ENCODE measurements around the gene NDRG4.

The NDRG4 gene, protein sequence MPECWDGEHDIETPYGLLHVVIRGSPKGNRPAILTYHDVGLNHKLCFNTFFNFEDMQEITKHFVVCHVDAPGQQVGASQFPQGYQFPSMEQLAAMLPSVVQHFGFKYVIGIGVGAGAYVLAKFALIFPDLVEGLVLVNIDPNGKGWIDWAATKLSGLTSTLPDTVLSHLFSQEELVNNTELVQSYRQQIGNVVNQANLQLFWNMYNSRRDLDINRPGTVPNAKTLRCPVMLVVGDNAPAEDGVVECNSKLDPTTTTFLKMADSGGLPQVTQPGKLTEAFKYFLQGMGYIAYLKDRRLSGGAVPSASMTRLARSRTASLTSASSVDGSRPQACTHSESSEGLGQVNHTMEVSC

DNA sequence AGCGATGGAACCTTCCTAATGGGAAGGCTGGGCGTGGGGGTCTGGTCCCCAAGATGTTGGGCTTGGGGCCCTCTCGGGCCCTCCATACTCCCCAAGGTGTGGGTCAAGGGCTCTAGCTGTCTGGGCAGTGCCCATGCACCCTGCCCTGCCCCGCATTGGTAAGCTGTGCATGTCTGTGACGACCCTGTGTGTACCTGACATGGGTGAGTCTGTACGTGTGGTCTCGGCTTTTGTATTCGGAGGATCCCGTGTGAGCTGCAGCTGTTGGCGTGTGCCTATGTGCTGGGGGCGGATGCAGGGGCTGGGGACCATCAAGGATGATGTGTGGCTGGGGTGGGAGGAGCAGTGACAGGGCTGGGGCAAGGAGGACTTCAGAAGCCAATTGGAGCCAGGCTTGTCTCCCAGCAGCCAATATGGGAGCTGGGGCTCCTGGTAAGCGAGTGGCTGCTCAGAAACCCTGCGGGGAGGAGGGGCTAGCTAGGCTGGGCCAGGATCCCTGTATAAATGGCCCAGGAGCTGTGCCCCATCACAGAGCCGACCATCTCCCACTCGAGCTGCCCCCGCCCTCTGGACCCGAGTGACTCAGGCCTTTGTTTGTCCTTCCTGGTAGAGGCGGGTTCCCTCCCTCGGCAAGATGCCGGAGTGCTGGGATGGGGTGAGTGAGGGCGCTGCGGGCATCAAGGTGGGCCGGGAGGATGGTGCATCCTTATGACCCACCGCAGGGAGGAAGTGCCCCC is at the start of gene NDRG4:
Gene NDRG4, plus strand, starts transcription at position 529 of the 737 bp plus-strand sequence. Its CDS starts 106 bp downstream, at position 635.
- DNase-seq, result no peak

DNA sequence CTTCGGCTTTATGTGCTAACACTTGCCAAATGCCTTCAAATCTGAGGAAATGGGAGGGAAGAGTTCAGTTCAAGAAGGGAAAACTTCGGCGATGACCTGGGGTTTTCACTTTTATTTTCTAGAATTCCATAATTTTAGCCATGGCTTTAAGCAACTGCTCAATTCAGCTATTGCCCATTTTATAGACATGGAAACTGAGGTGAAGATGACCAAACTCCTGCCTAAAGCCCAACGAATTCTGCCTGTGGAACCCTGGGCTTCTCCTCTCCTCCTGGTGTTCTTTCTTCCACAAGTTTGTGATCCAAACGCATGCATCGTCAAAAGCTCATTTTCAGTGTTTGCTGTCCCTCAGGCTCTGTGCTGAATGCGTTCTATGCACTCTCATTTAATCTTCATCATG is 49.4 kb upstream of the NDRG4 start:
- DNase-seq, result no peak

DNA sequence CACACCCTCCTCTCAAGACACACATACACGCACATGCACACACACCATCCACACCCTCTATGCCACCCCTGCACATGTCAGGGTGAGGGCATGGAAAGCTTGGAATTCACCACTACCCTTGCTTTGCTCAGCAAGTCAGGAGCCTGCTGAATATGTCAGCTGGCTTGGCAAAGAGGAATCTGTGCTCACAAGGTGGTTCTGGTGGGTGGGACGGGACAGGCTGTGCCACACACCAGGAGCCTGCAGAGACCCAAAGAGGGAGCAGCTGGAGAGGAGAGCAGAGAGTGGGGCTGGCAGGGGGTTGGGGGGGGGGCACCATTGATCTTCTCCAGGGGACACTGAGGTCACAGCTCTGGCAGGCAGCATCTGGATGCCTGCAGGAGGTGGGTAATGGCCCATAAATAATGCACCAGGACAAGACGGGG is 48.7 kb upstream of the NDRG4 start:
- no peak for DNase-seq

DNA sequence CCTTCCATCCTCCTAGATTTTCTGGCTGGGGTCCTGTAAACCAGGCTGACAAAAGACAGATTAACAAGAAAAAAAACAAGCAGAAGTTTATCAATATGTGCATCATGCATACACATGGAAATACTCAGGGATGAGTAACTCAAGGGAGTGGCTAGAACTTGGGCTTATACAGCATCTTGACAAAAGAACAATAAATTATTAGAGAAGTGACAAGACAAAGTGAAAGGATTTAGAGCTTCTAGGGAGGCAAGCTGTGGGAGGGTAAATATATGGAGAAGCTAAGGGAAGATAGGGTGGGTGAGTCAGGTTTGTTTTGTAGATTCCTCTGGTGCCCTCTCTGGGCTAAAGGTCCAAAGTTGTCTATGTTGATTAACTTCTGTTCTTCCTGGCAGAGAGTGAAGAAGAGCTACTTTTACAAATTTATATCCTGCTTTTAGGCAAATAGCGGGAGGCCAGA is 48.0 kb upstream of the NDRG4 start:
- DNase-seq, result no peak

DNA sequence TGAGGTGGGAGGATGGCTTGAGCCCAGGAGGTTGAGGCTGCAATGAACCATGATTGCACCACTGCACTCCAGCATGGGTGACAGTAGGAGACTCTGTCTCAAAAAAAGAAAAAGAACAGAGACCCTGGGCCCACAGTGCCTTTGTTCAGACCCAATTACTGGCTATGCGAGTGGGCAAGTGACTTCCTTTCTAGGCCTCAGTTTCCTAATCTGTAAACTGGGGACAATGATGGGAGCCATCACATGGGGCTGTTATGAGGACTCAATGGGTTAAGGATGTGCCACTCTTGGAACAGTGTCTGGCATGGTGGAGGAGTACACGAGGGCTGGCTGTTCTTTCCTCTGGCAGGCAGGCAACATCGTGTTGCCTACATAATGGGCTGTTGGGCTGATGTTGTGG is 47.3 kb upstream of the NDRG4 start:
- no peak for DNase-seq

DNA sequence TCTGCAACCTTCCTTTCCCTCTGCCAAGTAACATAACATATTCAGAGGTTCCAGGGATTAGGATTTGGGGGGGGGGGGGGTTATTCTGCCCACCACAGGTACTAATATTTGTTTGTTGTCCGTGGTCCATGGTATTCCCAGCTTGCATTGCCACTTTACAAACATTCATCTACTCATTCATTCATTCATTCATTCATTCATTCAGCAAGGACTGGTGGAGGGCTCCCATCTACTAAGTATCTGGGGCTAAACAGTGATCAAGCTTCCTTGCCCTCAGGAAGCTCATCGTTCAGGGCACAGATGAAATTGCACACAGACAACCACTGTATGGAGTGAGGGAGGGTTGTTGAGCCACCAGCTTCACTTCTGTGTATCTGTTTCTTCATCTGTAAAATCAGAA is 45.8 kb upstream of the NDRG4 start:
- DNase-seq, result no peak

DNA sequence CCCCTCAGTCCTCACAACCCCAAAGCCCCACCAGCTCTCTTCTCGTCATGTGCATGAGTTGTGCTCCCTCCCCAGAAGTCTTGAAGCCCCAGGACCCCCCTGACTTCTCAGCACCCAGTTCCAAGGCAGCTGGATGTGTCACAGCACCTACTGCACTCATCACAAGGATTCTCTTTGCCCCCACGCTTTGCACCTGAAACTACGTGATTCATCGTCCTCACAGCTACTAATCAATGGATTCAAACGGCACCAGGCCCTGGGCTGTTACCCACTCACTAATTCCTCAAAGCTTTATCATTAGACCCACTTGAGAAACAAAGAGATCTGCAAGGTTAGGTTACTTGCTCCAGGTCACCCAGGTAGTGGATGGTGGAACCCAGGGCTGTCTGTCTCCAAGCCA is 45.1 kb upstream of the NDRG4 start:
- DNase-seq, result no peak

DNA sequence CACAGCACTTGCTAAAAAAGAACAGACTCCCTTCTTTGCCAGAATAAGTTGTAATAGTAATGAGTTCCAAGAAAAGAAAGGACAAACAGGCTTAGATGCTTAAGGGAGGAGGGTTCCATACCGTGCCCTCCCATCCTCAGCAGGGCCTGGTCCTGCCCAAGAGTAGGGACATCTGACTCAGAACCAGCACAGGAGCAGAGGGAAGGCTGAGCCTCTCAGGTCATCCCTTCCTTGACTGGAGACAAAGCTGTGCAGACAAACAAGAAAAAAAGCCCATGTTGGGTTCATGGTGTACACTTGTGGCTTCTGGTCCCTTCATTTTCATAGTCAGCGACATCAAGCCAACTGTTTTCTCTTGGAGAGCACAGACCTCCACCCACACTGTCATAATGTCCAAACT is 44.2 kb upstream of the NDRG4 start:
- no peak for DNase-seq

DNA sequence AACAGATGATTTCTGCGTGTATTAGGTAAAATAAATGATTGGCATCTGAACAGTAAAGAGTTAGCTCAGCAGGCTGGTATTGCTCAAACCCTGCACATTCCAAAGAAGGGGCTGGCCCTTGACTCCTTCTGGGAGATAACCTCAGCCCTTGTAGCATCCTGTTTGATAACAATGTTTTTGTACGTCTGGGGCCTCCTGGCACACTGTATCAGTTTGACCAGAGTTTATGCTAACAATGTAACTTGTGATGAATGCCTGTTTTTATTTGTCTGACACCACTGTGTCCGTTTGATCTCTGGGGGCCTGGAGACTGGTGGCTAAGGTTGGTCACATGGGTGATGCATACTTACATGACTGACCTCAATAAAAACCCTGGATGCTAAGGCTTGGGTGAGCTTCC is 43.8 kb upstream of the NDRG4 start:
- DNase-seq, result no peak

DNA sequence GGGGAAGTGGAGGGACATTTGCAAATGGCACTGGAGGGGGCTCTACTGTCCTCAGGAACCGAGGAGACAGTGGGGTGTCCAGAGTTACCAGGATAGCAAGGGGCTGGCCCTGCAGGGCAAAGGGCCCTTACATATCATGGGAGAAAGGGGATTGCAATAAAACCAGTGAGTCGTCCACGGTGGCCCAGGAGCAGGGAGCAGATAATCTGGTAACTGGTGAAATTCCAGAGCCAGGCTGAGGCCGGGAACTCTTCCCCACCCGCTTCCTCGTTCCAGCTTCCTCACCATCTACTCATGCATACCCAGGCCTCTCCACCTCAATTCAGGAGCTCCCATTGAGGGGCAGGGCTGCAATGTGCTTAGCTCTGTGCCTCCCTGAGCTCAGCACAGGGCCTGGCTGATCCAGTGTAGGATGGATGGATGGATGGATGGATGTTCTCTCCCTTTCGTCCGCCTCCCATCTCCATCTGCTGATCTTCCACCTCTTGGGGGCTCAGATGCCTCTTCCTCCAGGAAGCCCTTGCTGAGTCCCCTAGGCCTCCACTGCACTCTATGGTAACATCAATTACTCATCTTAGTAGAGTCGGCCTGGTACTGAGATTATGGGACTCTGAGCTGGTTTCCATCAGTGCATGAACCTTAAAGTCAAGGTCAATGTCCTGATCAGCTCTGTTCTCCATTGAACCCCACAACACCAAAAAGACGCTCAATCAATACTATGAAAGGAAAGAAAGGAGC is 41.2 kb upstream of the NDRG4 start:
- DNase-seq, result no peak

DNA sequence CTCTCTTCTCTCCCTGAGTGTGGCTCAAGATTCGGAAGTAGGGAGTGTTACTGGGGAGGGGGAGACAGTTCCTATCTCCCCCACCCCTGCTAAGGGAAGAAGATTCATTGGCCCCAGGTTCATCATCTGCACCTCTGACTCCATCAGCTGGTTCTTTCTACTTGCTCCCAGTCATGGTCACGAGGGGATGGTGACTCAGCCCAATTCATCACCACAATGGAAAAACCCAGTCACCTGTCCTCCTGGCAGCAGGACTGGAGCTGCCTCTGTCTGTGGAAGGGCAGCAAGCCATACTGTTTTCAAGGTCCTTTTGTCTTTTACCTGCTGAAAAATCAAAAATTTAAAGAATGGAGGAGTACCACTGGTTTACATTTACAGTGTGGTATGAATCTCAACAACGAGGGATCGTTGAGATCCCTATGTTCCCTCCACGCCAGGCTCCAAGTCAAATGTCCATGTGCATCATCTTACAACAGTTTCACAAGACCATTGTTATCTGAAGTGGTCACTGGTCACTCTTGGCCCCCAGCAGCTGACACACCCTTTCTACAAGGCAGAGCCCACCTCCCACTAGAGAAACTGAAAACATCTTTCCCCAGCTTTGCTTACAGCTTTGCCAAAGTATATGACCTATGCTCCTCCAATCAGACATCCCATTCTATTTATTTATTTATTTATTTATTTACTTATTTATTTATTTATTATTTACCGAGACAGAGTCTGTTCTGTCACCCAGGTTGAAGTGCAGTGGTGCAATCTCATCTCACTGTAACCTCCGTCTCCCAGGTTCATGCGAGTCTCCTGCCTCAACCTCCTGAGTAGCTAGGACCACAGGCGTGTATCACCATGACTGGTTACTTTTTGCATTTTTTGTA is 40.4 kb upstream of the NDRG4 start:
- peak; percentile 33 for DNase-seq

DNA sequence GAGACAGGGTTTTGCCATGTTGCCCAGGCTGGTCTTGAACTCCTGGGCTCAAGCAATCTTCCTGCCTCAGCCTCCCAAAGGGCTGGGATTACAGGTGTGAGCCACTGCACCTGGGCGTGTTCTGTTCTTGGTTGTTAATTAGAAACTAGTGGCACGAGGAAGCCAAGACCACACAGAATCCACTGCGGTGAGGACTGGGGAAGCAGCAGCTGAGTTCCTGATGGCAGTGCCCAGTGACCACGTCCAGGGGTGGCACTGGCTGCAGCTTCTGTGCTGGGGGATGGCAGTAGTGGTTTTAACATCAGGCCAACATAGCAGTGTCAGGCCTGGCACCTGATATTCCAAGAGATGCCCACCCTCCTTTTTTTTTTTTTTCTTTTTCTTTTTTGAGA is 39.7 kb upstream of the NDRG4 start:
- no peak for DNase-seq

DNA sequence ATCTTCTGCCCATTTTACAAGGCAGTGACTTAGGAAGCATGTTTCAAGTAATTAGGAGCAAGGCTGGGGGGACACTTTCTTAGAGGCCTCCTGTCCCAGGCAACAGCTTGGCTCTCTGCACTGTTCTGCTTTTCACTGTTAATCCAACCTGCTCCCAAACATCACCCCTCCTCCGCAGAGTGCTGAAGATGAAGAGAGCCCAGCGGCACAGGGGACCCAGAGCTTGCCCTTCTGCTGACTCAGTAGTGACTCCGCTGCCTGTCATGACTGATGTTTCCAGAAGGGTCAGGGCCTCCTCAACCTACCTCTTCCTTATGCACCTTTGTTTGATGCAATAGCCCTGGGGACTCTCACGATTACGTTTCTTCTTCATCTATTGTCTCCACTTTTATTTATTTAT is 38.9 kb upstream of the NDRG4 start:
- DNase-seq, result no peak

DNA sequence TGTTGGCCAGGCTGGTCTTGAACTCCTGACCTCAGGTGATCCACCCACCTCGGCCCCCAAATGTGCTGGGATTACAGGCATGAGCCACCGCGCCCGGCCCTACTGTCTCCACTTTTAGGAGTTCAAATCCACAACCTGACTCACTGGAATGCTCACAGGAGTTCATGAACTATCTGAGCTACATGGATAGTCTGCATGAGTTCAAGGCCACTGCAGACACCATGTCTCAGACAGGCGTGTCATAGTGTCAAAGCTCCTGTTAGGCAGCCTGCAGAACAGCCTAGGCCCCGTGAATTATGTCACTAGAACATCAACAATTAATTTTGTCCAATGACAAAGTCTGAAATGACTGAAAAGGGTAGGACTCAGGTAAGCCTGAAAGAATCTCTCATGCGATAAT is 38.3 kb upstream of the NDRG4 start:
- no peak for DNase-seq

DNA sequence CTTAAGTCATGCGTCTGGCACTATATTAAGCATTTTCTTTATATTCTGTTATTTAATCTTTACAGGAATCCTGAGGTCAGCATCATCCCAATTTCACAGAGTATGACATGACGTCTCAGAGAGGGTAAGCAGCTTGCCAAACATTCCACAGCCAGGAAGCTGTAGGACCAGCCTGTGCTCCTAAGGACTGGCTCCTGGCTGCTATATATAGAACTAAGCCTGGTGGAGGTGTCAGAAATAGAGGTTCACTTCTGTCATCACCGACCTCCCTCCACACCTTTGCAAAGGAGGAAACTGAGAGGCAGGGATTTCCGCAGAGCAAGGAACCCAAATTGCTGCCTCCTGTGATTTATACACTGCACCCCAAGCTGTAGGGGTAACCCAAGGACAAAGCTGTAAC is 37.9 kb upstream of the NDRG4 start:
- no peak for DNase-seq

DNA sequence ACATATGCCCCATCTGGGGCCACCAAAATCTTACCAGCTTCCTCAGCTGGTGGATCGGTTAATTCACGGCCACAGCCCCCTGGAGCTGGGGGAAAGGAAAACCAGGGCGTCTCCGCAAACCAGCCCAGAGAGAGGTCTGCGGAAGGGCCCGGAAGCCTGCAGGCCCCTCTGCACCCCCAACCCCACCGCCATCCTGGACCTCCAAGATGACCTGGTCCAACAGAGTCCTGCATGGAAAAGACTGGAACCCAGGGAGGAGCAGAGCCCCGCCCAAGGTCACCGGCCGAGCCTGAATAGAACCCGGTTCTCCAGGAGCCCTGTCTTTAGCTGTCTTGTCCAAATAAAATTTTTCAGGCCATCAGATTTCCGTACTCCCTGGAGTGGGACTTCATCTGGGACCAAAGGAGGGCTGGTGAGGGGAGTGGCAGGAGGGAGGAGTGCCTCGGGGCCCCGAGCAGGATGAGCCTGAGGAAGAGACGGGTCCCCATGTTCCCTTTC is 37.4 kb upstream of the NDRG4 start:
- no peak for DNase-seq

DNA sequence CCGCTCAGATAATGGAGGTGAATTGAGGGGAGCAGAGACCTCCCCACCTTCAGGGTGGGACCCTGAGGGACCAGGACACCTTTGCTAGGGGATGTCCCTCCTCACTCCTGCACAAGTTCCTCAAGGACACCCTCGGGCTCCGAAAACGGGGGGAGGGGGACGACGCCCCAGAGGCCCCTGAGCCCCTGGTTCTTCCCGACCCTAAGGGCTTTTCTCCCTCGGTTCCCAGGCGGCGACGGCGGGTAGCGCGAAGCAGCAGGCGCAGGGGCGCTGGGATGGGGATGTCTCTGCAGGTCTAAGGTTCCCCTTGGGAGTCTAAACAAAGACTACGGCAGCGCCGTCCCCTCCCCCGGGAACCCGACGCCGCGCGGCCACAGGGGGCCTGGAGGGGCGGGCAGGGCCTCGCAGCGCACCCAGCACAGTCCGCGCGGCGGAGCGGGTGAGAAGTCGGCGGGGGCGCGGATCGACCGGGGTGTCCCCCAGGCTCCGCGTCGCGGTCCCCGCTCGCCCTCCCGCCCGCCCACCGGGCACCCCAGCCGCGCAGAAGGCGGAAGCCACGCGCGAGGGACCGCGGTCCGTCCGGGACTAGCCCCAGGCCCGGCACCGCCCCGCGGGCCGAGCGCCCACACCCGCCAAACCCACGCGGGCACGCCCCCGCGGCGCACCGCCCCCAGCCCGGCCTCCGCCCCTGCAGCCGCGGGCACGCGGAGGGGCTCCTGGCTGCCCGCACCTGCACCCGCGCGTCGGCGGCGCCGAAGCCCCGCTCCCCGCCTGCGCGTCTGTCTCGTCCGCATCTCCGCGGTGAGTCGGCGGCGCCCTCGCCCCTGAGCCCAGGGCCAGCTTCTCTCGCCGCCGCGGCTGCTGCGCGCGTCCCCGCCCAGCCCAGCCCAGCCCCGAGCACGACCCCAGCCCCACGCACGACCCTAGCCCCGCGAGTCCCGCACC is 36.7 kb upstream of the NDRG4 start:
- no peak for DNase-seq

DNA sequence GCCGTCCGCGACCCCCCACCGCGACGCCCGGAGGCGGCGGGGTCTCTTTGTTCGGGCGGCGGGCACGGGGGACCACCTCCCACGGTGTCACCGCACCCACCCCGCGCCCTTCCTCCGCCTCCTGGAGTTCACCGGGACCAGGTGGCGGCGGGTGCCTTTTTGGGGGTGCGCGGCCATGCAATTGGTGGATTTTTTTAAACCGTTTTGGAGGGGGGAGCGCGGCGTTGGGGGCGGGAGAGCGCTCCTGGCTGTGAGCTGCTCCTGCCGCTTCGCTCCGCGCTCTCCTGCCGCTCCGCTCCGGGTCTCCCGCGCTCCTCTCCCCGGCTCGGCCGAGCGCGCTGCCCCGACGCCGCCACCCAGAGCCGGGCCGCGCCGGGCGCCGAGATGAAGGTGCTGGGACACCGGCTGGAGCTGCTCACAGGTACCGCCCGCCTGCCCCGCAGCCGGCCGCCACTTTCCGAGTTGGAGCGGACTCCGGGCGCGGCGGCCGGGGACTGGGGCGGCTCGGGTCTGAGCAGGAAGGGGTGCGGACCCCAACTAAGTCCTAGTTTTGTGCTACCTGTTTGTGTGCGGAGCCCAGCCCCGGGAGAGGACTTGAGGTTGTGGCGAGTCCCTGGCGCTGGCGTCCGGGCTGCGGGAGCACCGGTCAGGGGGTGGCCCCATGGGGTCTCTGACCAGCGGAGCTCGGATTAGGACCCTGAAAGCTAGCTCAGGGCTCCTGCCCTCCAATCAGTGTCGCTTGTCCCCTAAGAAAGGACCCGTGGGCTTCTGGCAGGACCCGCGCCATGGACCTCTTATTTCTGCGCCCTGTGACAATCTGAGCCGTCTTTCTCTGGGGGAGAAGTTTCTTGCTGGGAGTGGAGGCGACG is 35.7 kb upstream of the NDRG4 start:
- DNase-seq, result no peak

DNA sequence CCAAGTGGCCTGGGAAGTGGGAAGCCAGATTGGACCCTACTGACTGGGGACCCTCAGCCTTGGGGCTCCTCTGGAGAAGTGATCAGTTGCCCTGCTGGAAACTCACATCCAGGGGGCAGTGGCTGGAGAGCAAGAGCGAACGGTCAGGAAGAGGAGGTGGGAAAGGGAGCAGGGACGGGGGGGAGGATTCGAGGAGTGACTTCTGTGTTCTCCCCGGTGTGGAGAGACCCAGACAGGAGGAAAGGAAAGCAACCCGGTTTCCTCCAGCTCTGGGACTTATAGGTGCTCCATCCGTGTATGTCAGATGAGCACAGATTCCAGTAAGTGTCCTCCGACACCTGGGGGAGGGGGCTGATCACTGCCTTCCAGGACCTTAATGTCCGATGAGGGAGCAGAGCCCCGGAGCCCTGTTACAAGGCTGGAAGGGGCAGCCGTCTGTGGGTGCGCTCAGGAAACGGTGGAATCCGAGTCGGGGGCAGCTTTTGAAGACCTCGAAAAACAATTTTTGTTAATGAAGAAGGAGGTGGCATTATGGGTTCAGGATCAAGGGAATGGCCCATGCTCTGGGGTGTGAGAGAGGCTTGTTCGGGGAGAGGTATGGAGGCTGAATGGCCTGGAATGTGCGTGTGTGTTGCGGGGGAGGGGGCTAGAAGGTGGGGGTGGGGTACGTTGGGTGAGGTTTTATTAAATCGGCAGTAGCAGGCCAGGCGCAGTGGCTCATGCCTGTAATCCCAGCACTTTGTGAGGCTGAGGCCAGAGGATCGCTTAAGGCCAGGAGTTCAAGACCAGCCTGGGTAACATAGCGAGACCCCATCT is 34.8 kb upstream of the NDRG4 start:
- no peak for DNase-seq

Measured in stimulated activated naive CD4-positive, alpha-beta T cell treated with Interleukin-2 at 50 U/mL for 16 hours (primary cell).